Caco-2 (cell line): ENCODE data around the gene SGCD. TPM values are rescaled to one million over a fixed set of nuclear protein-coding genes. Genes with fewer than 3 reads are reported as not detected.

Experiments used
- BruUV-seq: library from RNA; stranded (reverse); fragments of 400-500 nt; replicated peaks from 2 replicates; lab custom pipeline; 2021; lab: Mats Ljungman, UMichigan
- CTCF ChIA-PET: fragments of 300-600 bp; sonication (Branson Sonifier 250); formaldehyde crosslinking; loops from one replicate; lab custom pipeline; 2022; ENCODE audit warnings: antibody characterized with exemption; lab: Charles Lee
- POLR2A ChIA-PET: fragments of 300-600 bp; sonication (Branson Sonifier 250); formaldehyde crosslinking; loops from one replicate; lab custom pipeline; 2022; ENCODE audit warnings: antibody characterized with exemption; lab: Charles Lee
- DNase-seq, 2 experiments: peaks; one replicate each; pipeline versions ENCODE4 v3.0.0 to v3.0.0-alpha.2; 2020 to 2022
- H3K27me3 ChIP-seq: replicated peaks from 2 replicates; pipeline ENCODE4 v1.6.0; 2011; ENCODE audit warnings: low read length; ENCODE audit not compliant: control insufficient read depth, insufficient read depth
- H3K36me3 ChIP-seq: 2 replicates; pipeline ENCODE4 v1.5.1; 2011; ENCODE audit warnings: low read length; ENCODE audit not compliant: control insufficient read depth, insufficient read depth
- H3K4me1 ChIP-seq: fragments of 250-450 bp; sonication (Bioruptor Pico); 2 replicates; pipeline ENCODE4 v1.5.1; 2020; ENCODE audit warnings: mild to moderate bottlenecking
- H3K4me3 ChIP-seq: 2 replicates; pipeline ENCODE4 v1.5.1; 2011; ENCODE audit warnings: low read depth, mild to moderate bottlenecking, control low read depth, low read length
- H3K9me3 ChIP-seq: fragments of 250-450 bp; sonication (Bioruptor Pico); 2 replicates; pipeline ENCODE4 v1.5.1; 2020; ENCODE audit warnings: mild to moderate bottlenecking, moderate library complexity
- H3K27ac Mint-ChIP-seq: one replicate; pipeline ENCODE4 v1.8.0; 2022; ENCODE audit warnings: mixed read lengths; ENCODE audit not compliant: unreplicated experiment
- H3K27me3 Mint-ChIP-seq: one replicate; pipeline ENCODE4 v1.8.0; 2022; ENCODE audit warnings: mixed read lengths; ENCODE audit not compliant: insufficient read depth, unreplicated experiment
- H3K36me3 Mint-ChIP-seq: one replicate; pipeline ENCODE4 v1.8.0; 2022; ENCODE audit warnings: mild to moderate bottlenecking, mixed read lengths; ENCODE audit not compliant: insufficient read depth, unreplicated experiment
- H3K4me1 Mint-ChIP-seq: one replicate; pipeline ENCODE4 v1.8.0; 2022; ENCODE audit warnings: low read depth, mixed read lengths; ENCODE audit not compliant: unreplicated experiment
- H3K4me3 Mint-ChIP-seq: one replicate; pipeline ENCODE4 v1.8.0; 2022; ENCODE audit warnings: mild to moderate bottlenecking, moderate library complexity, mixed read lengths; ENCODE audit not compliant: unreplicated experiment
- H3K9me3 Mint-ChIP-seq: one replicate; pipeline ENCODE4 v1.8.0; 2022; ENCODE audit warnings: mixed read lengths; ENCODE audit not compliant: unreplicated experiment
- intact Hi-C: fragments of 100-400 bp; cut with micrococcal nuclease; formaldehyde crosslinking; loops from one replicate; pipeline ENCODE4 v1.10.0; 2022; ENCODE audit not compliant: unreplicated experiment
- total RNA-seq: library from RNA; stranded (reverse); gene quantifications from 2 replicates; pipeline ENCODE4 v1.2.3, GENCODE V29; 2022
- TF ChIP-seq, protein P1 (sequence below), 2 experiments: fragments of 200-600 bp in 1 of 2; IDR thresholded peaks; 1 replicate in 1 of 2; 2 replicates in 1 of 2; pipeline versions ENCODE4 v1.5.1 to v1.8.0; 2011 to 2022; ENCODE audit warnings: antibody characterized with exemption in 1 of 2, control low read depth in 1 of 2, inconsistent platforms in 1 of 2, low read depth in 1 of 2, low read length in 1 of 2, mild to moderate bottlenecking in 1 of 2, moderate library complexity in 1 of 2; ENCODE audit not compliant: insufficient read depth in 1 of 2, severe bottlenecking in 1 of 2, unreplicated experiment in 1 of 2

SGCD gene
- total RNA-seq, 1 experiment from 2014 or later = 0.20 TPM

DNA sequence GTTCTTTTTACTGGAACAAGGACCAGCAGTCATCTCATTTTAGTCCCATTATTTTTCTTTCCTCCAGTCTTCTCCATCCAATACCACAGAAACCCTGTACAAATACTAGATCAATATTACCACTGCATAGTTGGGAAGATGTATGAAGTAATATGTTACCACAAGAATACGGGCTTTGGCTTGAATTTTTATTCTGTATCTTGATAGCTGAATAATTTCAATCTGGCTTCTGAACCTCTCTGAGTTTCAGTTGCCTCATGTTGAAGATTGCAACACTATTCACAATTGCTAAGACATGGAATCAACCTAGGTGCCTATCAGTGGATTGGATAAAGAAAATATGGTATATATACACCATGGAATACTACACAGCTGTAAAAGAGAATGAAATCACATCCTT lies 82.9 kb downstream of the SGCD start:
- no peak for DNase-seq
- H3K36me3 ChIP-seq = no peaks in the 10 kb centered on the region
- H3K4me3 ChIP-seq = no peak overlapping the region
- Mint-ChIP-seq H3K27ac (no peak overlapping the region), H3K27me3 (peaks cover 3% of the 10 kb centered on the region), H3K4me1 (no peaks in the 10 kb centered on the region), H3K36me3 (no peaks in the 10 kb centered on the region), H3K9me3 (no peaks in the 10 kb centered on the region), H3K4me3 (no peak overlapping the region)
- no peaks in the 10 kb centered on the region for H3K4me1 ChIP-seq
- BruUV-seq = no TSS peak
- POLR2A ChIA-PET = no interaction called here
- no peaks in the 10 kb centered on the region for H3K9me3 ChIP-seq
- intact Hi-C loops = no loop called here
- CTCF ChIA-PET = no interaction called here
- H3K27me3 ChIP-seq = no peaks in the 10 kb centered on the region
- TF ChIP-seq, protein P1, sequence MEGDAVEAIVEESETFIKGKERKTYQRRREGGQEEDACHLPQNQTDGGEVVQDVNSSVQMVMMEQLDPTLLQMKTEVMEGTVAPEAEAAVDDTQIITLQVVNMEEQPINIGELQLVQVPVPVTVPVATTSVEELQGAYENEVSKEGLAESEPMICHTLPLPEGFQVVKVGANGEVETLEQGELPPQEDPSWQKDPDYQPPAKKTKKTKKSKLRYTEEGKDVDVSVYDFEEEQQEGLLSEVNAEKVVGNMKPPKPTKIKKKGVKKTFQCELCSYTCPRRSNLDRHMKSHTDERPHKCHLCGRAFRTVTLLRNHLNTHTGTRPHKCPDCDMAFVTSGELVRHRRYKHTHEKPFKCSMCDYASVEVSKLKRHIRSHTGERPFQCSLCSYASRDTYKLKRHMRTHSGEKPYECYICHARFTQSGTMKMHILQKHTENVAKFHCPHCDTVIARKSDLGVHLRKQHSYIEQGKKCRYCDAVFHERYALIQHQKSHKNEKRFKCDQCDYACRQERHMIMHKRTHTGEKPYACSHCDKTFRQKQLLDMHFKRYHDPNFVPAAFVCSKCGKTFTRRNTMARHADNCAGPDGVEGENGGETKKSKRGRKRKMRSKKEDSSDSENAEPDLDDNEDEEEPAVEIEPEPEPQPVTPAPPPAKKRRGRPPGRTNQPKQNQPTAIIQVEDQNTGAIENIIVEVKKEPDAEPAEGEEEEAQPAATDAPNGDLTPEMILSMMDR (IDR thresholded peaks at IDR 0.05; ENCODE audit: insufficient read depth in 1 of 2, low read depth in 1 of 2, low read length in 1 of 2, severe bottlenecking in 1 of 2, unreplicated experiment in 1 of 2) = no peak

DNA sequence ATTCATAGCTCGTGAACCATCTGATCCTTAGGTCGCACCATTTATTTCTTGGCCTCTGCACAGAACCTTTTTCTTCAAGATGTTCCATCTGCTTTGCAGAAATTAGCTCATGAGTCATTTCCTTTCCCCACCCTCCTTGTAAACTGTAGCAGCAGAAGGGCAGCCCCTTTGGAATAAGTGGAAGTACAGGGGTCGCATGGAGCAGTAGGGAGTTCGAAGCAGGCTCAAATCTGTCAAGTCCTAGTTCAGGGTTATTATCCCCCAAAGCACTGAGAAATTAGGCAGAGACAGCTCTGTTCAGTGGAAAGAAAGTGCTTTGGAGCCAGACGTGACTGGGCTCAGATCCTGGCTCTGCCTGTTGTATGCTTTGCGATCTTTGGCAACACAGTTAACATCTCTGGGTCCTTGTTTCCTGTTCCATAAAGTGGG lies 84.2 kb downstream of the SGCD start:
- intact Hi-C loops = no loop called here
- Mint-ChIP-seq H3K9me3 (no peaks in the 10 kb centered on the region), H3K4me3 (no peak overlapping the region), H3K27ac (no peak overlapping the region), H3K27me3 (peaks cover 3% of the 10 kb centered on the region), H3K4me1 (no peaks in the 10 kb centered on the region), H3K36me3 (no peaks in the 10 kb centered on the region)
- DNase-seq = no peak
- no peaks in the 10 kb centered on the region for H3K9me3 ChIP-seq
- H3K36me3 ChIP-seq = no peaks in the 10 kb centered on the region
- no peak overlapping the region for H3K4me3 ChIP-seq
- BruUV-seq = no TSS peak
- TF ChIP-seq, protein P1 (IDR thresholded peaks at IDR 0.05; ENCODE audit: insufficient read depth in 1 of 2, low read depth in 1 of 2, low read length in 1 of 2, severe bottlenecking in 1 of 2, unreplicated experiment in 1 of 2) = no peak
- H3K27me3 ChIP-seq = no peaks in the 10 kb centered on the region
- POLR2A ChIA-PET = no interaction called here
- no peaks in the 10 kb centered on the region for H3K4me1 ChIP-seq
- CTCF ChIA-PET = no interaction called here

DNA sequence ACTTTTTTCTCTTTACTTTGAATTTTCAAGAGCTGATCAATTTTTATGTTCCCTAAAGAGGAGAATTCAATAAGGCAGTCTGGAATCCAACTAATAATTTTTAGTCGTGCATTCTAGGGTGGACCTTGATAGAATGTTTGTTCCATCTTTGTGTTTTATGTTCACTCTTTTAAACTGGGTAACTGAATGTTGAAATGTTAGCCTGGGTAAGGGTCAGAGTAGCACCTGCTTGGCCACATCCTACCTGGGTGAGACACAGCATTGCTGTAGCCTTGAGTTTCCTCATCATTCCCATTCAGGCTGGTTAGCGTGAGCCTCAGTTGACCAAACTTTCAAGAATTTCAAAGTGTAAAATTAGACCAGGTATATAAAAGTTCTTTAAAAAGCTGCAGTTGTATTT lies 85.0 kb downstream of the SGCD start:
- no peaks in the 10 kb centered on the region for H3K36me3 Mint-ChIP-seq
- no TSS peak for BruUV-seq
- TF ChIP-seq, protein P1 (IDR thresholded peaks at IDR 0.05; ENCODE audit: insufficient read depth in 1 of 2, low read depth in 1 of 2, low read length in 1 of 2, severe bottlenecking in 1 of 2, unreplicated experiment in 1 of 2) = no peak
- no peak overlapping the region for H3K27ac Mint-ChIP-seq
- H3K27me3 ChIP-seq = no peaks in the 10 kb centered on the region
- no peaks in the 10 kb centered on the region for H3K4me1 ChIP-seq
- H3K9me3 Mint-ChIP-seq = no peaks in the 10 kb centered on the region
- ChIA-PET POLR2A (no interaction called here), CTCF (no interaction called here)
- no peaks in the 10 kb centered on the region for H3K4me1 Mint-ChIP-seq
- H3K27me3 Mint-ChIP-seq = no peaks in the 10 kb centered on the region
- intact Hi-C loops = no loop called here
- no peak overlapping the region for H3K4me3 ChIP-seq
- no peak for DNase-seq
- H3K4me3 Mint-ChIP-seq = no peak overlapping the region
- no peaks in the 10 kb centered on the region for H3K36me3 ChIP-seq
- no peaks in the 10 kb centered on the region for H3K9me3 ChIP-seq
